Fibroblast of skin of back (primary cell): ENCODE measurements around the gene HNRNPUL1.
"Not testable (repeated sequence)": the region's sequence is repeated elsewhere in the genome, so short reads cannot be mapped to it uniquely, and the experiment has no call there.

Experiments
- DNase-seq: peaks from one replicate; pipeline ENCODE4 v3.0.0-alpha.2; 2013

The HNRNPUL1 gene

DNA sequence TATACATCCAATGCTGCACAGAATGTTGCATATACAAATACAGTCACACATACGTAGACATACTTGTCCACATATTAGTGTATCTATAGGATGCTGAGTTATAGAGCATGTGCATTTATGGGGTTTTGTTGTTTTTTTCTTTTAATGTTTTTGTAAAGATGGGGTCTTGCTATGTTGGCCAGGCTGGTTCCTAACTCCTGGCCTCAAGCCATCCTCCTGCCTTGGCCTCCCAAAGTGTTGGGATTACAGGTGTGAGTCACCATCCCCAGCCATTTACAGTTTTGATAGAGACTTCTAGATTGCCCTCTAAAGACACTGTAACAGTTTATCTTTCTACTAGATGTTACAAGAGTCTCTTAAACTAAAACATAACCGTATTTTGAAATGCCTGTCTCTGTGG is 14.3 kb downstream of the HNRNPUL1 start:
- no peak for DNase-seq

DNA sequence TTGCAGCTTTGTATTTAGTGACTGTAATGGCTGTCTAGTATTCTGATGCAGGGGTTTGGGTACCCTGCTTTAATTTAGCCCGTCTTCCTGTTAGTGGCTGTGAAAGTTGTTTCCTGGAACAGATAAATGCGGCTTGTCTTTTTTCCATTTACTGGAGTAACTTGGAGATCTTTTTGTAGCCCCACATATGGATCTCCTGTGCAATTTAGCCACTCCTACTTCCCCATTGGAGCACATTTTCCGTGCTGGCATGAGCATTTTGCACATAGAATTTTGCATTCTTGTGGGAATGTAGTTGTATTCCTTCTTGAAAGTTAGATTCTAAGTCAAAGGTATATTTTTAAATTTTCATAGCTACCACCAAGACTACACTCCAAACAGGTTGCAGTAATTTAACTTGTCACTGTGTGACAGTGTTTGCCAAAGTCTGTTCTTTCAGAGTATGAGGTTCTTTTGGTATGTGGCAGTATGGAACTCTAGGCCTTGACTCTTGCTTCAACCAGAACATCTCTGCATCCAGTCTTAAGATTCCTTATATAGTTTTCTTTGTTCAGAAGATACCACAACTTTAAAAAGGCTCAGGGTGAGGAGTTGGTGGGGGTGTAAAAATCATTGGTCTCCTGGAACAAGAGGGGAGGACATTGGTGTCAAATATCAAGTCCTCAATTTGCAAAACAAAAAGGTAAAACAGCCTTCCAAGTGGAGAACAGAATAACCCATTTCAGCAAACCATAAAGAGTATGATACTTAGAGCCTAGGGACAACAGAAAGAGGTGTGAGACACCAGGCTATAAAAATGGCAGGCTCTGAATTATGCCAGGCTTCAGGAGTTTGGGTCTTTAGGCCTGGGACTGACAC is 24.7 kb downstream of the HNRNPUL1 start:
- DNase-seq = no peak

DNA sequence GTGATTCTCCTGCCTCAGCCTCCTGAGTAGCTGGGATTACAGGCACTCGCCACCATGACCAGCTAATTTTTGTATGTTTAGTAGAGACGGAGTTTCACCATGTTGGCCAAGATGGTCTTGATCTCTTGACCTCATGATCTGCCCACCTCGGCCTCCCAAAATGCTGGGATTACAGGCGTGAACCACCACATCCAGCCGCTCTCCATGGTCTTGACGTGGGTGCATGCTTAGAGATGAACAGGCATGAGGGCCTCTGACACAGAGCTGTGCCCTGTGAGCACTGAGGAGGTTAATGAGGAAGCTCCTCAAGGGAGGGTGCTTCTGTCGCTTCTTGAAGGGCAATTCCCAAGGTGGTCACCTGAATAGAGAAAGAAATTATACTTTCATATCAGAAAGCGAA is 25.6 kb downstream of the HNRNPUL1 start:
- DNase-seq = not testable (repeated sequence)

GRCh38 chr19:41294393-41294792 is 30.2 kb downstream of the HNRNPUL1 start:
- no peak for DNase-seq

DNA sequence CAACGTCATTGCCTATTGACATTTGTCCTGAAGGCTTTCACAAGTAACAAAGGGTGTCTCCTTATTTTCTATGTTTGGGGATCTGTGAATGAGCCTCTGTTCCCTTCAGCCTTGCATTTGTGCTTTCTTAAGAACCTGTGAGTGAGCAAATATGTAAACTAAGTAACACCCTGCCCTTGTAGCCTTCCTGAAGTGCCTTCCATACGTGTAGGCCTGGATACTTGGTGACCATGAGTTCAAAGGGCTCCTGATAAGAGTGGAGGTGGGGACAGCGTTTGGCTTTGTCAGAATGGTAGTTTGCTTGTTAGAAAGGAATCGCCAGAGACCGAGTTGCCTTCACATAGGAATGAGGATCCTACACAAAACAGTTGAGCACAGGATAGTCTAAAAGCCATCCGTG is 31.3 kb downstream of the HNRNPUL1 start:
- no peak for DNase-seq

DNA sequence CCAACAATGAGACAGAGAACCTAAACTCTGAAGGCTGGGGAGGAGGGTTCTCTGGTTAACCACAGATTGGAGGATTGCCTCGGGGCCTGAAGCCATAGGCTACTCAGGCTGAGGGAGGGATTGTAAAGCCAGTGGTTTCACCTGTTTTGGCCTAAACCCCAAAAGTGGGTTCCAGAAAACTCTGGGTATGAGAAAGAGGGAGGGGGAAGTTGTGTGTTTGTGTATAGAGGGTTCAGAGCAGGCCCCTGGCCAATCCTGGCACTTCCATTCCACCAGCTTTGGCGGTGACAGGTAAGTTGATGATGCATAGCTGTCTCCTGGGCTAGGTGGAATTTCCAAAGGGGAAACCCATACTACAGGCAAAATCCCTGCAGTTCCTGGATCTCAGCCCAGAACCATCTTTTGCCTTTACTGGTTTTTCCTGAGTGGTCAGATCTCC is 32.3 kb downstream of the HNRNPUL1 start:
- no peak for DNase-seq

DNA sequence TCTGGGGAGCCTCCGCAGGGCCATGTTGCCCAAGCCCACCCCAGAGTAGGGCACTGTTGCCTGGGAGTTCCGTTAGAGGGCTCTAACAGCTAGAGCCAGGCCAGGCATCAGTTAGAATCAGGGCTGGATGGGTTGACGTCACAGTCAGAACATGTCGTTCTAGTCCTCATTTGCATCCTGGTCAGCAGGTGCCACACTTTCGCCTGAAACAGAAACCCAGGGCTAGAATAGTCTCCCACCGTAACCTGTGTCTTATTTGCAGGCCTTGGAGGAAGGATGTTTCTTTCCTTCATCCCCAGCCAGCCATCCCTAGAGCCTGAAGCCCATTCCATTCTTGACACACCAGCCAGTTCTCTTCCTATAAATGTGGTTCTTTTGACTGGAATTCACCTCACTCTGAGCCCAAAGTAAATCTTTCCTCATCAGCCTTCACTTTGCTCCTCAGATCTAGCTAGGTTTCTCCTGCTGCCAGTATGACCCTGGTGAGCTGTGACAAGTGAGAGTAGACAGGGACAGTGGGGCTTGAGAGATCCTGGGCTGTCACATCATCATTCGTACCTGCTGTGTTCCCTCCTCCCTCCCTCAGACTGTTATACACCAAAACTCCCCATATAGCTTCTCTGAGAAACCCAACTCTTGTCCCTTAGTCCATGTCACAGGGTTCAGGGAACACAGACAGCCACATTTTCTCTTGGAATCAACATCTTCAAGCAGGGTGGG is 33.6 kb downstream of the HNRNPUL1 start:
- no peak for DNase-seq

GRCh38 chr19:41298348-41298964 is 34.3 kb downstream of the HNRNPUL1 start:
- DNase-seq = peak; percentile 64

DNA sequence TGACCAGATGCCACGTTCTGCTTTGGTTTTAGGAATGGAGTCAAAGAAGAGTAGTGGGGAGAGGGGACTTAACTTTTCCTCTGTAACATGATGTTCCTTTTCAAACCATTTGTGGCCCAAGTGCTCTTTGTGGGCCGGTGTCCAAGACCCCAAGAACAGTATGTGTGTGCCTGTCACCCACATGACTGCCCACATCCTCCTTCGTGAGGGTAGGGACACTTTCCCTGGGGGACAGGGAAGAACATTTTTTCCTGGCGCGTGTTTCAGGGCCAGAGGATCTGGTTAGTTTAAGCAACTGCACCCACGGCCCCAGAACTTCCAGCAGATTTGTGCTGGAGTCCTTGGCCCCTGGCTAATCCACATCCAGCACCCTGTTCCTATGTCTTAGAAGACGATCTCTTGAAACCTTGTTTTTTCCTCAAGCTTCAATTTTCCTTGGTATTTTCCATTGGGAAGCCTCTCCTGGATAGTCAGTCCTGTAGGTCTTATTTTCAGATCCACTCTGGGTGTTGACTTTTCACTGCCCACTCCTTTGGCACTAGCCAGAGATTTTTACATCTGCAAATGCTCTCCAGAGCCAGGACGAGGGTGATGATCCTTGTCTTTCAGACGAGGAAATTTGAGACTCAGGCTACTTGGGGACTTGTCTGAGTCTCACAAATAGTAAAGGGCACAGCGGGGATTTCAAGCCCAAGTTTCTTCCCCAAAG is 35.0 kb downstream of the HNRNPUL1 start:
- no peak for DNase-seq

GRCh38 chr19:41299755-41300089 is 35.5 kb downstream of the HNRNPUL1 start:
- peak; percentile 51 for DNase-seq

DNA sequence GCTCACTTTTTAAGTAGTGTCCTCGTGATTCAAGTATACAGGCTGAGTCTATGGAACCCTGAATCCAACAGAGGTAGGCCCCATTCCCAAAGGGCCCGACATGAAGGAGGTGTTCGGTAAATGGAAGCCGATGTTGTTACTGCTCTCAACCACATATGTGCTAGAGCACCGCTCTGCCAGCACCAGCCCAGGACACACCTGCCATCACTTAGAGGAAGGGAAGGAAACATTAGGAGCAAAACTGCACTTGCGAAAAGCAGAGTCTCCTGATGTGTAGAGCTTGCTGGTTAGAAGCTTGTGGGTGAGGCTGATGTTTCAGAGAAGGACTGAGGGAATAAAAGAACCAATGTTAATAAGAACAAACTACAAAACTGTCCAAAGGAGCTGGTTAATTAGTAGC is 36.4 kb downstream of the HNRNPUL1 start:
- DNase-seq = no peak

DNA sequence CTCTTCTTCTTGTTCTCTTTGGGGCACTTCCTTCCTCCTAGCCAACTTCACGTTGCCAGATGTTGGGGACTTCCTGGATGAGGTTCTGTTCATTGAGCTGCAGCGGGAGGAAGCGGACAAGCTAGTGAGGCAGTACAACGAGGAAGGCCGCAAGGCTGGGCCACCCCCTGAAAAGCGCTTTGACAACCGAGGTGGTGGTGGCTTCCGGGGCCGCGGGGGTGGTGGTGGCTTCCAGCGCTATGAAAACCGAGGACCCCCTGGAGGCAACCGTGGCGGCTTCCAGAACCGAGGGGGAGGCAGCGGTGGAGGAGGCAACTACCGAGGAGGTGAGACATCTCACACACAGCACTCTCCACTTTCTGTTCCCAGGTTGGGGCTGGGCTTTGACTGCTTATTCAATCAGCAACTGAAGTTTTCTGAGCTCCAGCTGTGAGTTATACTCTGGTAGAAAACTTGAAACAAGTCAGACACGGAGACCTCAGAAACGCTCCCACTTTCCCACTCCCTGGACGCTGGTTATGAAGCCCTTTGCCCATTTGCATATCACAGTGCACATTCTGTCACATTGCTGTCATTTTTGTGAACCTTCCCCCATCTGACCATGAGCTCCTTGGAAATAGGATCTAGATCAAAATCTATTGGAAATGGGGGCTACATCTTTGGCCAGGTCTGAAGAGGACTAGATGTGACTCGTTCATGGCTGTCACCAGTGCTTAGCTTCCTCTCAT is 38.6 kb downstream of the HNRNPUL1 start:
- DNase-seq = no peak

DNA sequence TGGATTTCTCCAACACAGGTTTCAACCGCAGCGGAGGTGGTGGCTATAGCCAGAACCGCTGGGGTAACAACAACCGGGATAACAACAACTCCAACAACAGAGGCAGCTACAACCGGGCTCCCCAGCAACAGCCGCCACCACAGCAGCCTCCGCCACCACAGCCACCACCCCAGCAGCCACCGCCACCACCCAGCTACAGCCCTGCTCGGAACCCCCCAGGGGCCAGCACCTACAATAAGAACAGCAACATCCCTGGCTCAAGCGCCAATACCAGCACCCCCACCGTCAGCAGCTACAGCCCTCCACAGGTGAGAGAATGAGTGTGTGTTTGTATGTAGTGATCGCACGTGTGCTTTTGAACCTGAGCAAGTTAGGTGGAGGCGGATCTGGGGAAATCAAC is 39.8 kb downstream of the HNRNPUL1 start:
- DNase-seq = no peak

DNA sequence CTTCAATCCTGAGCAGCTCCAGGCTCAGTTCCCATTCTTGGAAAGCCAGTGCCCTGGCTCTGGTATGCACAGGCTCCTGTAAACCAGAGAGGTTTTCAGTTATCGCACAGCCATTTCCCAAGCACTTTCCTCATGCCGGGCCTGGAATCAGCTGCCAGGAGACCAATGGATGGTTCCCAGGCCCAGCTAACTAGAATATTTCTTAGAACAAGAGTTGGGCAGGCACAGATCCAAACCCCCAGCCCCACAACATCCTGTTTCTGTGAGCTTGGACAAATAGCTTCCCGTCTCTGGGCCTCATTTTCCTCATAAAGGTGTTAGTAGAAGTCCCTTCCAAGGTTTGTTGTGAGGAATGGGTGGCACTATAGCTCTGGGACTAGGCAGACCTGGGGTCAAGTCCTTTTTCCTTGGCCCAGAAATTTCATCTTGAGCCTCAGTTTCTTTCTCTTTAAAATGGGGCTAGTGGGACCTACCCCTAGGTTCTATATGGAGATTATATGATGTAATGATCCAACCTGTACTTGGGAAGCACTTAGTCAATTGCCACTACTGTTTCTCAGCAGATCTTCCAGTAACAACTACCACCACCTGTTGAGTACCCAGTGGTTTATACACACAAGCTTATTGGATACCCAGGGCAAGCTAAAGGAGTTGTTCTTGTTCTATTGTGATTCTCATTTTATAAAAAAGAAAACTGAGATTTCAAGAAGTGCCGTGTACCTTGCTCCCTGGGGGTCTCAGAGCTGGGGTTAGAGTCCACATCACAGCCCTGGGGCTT is 40.7 kb downstream of the HNRNPUL1 start:
- no peak for DNase-seq

DNA sequence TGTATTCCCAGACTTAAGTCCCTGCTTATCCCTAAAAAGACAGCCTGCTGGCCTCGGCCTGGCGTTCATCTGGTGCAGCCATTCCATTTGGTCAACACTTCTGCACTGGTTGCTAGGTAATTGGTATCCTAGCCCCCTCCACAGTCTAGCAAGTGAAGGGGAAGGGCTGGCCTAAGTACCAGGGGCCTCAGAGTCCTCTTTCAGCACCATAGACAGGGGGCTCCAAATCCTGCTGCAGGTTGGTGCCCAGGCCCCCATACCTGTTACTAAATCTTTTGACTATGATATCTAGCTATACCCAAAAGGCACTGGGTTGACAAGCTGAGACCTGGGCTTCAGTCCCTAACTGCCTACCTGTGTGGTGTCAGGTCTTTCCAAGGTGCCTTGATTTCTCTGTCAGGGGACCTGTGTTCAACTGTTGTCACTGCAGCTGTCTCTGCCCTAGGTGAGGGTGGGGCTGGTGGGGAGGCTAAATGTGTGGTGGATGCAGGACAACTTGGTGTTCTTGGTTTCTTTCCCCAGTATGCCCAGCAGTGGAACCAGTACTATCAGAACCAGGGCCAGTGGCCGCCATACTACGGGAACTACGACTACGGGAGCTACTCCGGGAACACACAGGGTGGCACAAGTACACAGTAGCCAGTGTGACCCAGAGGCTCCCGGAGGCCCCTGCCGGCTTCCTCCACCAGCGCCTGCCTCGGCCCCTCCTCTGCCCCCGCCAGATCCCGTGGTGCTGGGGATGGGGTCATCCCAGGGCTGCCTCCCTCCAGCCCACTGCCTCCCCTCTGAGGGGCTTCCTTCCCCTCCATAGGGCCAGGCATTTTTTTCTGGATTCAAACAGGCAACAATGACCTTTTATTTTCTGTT is 42.0 kb downstream of the HNRNPUL1 start:
- DNase-seq = no peak

DNA sequence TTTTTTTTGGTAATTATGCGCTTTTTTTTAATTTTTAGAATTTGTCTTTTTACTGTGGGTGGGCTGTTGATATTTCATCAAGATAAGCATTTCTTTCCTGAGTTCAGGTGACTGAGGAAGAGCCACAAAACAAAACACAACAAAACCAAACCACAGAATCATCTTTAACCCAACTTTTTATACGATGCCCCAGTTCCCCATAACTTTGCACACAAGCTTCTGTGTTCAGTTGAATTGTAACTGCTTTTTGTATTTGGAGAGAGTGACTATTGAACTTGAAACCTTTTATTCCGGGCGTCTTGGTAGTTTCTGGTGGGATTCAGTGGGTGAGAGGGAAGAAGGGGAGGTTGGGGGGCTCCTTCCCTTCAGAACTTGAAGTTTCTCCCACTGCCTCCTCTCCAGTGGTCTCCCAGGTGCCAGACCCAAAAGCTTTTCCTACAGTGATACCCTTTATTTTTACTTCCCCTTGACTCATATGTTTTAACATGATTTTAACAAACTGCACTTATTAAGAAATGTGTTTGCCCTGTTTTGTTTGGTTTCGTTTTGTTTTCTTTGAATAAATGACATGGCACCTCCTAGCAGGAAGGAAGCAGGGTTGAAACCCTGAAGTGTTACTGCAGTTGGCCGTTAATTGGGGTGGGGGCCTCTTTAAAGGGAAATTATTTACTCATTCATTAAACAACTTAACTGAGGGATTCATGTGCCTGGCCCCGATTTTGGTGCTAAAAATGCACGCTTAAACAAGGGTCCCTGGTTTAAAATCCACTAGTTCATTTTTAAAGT is 43.1 kb downstream of the HNRNPUL1 start:
- no peak for DNase-seq

- no peak for DNase-seq
Observed at GRCh38 chr19:41307954-41308449, 43.8 kb downstream of the HNRNPUL1 start.

DNA sequence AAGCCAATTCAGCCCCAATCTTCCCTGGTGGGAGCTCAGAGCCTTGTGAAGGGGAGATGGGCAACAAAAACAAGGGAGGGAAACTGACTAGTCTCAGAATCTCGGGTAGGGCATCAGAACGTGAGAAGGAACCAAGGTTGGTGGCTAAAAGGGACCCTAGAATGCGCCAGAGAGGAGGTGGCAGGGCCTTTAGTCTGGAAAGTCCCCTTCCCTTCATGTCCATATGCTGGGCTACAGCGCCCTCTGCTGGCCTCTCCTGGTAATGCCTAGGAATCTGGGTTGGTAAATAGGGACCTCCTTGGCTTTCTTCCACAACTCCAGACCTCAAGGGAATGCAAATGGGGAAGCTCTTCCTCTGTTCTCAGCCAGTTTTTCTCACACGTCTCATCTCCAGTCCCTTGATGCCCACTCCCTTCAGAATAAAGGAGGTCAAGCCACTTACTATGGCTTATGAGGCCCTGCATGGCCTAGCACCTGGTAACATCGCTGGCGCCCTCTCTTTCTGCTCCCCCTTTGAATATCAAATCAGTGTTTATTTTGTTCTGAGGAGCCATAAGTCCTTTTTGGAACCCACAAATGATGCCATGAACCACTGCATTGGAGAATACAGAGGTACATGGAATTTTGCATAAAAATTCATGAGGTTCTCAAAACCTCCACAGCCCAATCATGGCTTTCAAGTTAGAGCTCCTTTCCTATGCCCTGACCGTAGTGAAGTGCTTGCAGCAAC is 44.4 kb downstream of the HNRNPUL1 start:
- DNase-seq = peak; percentile 89
